Lower lobe of right lung (tissue), 2 donors: ENCODE results near the gene ME1. TPM values are rescaled to one million over a fixed set of nuclear protein-coding genes. Genes with fewer than 3 reads are reported as not detected.
A peak's percentile ranks its signal among the peaks of the same experiment; 100 is the strongest.
"Not testable (repeated sequence)": the region's sequence is repeated elsewhere in the genome, so short reads cannot be mapped to it uniquely, and the experiment has no call there.

Experiments
- ATAC-seq, 2 donors: fragments of 200-7000 bp; cut with Tn5 transposase; one replicate each; pipeline ENCODE4 v1.9.1; 2020 to 2022; ENCODE audit warnings: mild to moderate bottlenecking in 2 of 2, moderate library complexity in 2 of 2
- DNase-seq: peaks from one replicate; pipeline ENCODE4 v3.0.0-alpha.2; 2020
- H3K27ac ChIP-seq: fragments of 200-600 bp; one replicate; pipeline ENCODE4 v1.8.0; 2022
- H3K27me3 ChIP-seq: fragments of 200-600 bp; one replicate; pipeline ENCODE4 v1.8.0; 2022; ENCODE audit warnings: low read depth
- H3K36me3 ChIP-seq: fragments of 200-600 bp; one replicate; pipeline ENCODE4 v1.8.0; 2022; ENCODE audit warnings: mild to moderate bottlenecking
- H3K4me1 ChIP-seq: fragments of 200-600 bp; one replicate; pipeline ENCODE4 v1.8.0; 2022
- H3K4me3 ChIP-seq: fragments of 200-600 bp; one replicate; pipeline ENCODE4 v1.8.0; 2022; ENCODE audit warnings: mild to moderate bottlenecking
- H3K9me3 ChIP-seq: fragments of 200-600 bp; one replicate; pipeline ENCODE4 v1.8.0; 2022
- CTCF ChIP-seq: fragments of 200-600 bp; IDR thresholded peaks from one replicate; pipeline ENCODE4 v1.8.0; 2022; ENCODE audit warnings: antibody characterized with exemption, mild to moderate bottlenecking
- intact Hi-C: fragments of 100-400 bp; cut with DNase I; formaldehyde crosslinking; loops from one replicate; pipeline ENCODE4 v1.11.0; 2022
- total RNA-seq: library from RNA; stranded (reverse); fragmentation: NEBNext Ultra II Directional; extraction: Animal tissue kit (Norgen Biotek cat#: 25700); gene quantifications from one replicate; pipeline ENCODE4 v1.2.1, GENCODE V29; 2021
- donor health status: DM: no; HTN: yes; CAD: no; lungs with severe emphysema.

Gene ME1
- total RNA-seq, 1 donor from 2014 or later, result 12.9 TPM

- ATAC-seq, result no peak
- H3K36me3 ChIP-seq, result no peaks in the 10 kb centered on the region
- no peak overlapping the region for H3K27ac ChIP-seq
- H3K9me3 ChIP-seq, result no peaks in the 10 kb centered on the region
- H3K4me3 ChIP-seq, result no peak overlapping the region
- DNase-seq, result no peak
- H3K4me1 ChIP-seq, result no peaks in the 10 kb centered on the region
- no peaks in the 10 kb centered on the region for H3K27me3 ChIP-seq
- TF ChIP-seq CTCF, result no peak
- intact Hi-C loops, result no loop called here
Measured at GRCh38 chr6:83464381-83465140, 33.7 kb upstream of the ME1 start.

DNA sequence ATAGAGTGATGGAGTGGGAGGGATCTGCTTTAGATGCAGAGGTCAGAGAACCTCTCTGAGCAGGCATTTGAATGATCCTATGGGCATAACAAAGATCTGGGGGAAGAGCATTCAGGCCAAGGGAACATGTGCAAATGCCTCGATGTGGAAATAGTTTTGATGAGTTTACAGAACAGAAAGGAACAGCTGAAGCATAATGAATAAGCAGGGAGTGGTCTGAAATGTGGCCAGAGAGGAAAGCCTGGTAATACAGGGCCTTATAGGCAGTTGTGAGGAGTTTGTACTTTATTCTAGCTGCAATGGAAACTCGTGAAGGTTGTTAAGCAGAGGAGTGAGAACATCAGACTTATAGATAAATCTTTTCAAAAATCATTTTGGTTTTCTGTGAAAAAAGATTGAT is 33.0 kb upstream of the ME1 start:
- no peaks in the 10 kb centered on the region for H3K9me3 ChIP-seq
- no peak for TF ChIP-seq CTCF
- no peaks in the 10 kb centered on the region for H3K4me1 ChIP-seq
- ATAC-seq (peak; percentile 41 to 61), DNase-seq (no peak)
- no peak overlapping the region for H3K4me3 ChIP-seq
- intact Hi-C loops, result no loop called here
- no peaks in the 10 kb centered on the region for H3K27me3 ChIP-seq
- no peak overlapping the region for H3K27ac ChIP-seq
- no peaks in the 10 kb centered on the region for H3K36me3 ChIP-seq

GRCh38 chr6:83462524-83462923 is 31.7 kb upstream of the ME1 start:
- no peak for ATAC-seq
- Histone ChIP-seq H3K9me3 (no peaks in the 10 kb centered on the region), H3K36me3 (no peaks in the 10 kb centered on the region), H3K27ac (no peak overlapping the region), H3K27me3 (no peaks in the 10 kb centered on the region), H3K4me1 (no peaks in the 10 kb centered on the region), H3K4me3 (no peak overlapping the region)
- no peak for TF ChIP-seq CTCF
- no peak for DNase-seq
- intact Hi-C loops, result no loop called here

DNA sequence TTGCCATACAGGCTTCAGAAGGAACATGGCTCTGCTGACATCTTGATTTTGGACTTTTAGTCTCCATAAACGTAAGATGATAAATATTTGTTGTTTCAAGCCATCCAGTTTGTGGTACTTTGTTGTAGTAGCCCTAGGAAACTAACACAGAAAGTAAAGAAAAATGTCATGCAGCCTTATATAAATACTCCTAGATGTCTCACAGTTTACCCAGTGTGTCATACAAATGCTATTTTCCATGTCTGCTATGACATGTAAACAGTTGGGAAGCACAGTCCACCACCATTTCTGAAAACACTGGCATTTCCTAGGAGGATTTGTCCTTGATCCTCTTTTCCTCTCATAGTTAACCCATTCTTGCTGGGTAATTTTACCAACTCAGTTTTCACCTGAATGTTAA is 30.6 kb upstream of the ME1 start:
- Histone ChIP-seq H3K4me1 (no peaks in the 10 kb centered on the region), H3K9me3 (no peaks in the 10 kb centered on the region), H3K27ac (no peak overlapping the region), H3K27me3 (no peaks in the 10 kb centered on the region), H3K4me3 (no peak overlapping the region), H3K36me3 (no peaks in the 10 kb centered on the region)
- no peak for ATAC-seq
- DNase-seq, result no peak
- intact Hi-C loops, result no loop called here
- no peak for TF ChIP-seq CTCF

- no peaks in the 10 kb centered on the region for H3K9me3 ChIP-seq
- no peak for TF ChIP-seq CTCF
- H3K4me1 ChIP-seq, result no peaks in the 10 kb centered on the region
- DNase-seq (no peak), ATAC-seq (peak in 1 of 2 donors; percentile 46)
- H3K27ac ChIP-seq, result no peak overlapping the region
- no peaks in the 10 kb centered on the region for H3K36me3 ChIP-seq
- intact Hi-C loops, result no loop called here
- H3K27me3 ChIP-seq, result no peaks in the 10 kb centered on the region
- H3K4me3 ChIP-seq, result no peak overlapping the region
Measured at GRCh38 chr6:83459663-83460062, 28.8 kb upstream of the ME1 start.

- H3K4me3 ChIP-seq, intact Hi-C loops, H3K9me3 ChIP-seq, H3K4me1 ChIP-seq, H3K27ac ChIP-seq, H3K36me3 ChIP-seq, ATAC-seq, DNase-seq, H3K27me3 ChIP-seq: not testable (repeated sequence)
Measured at GRCh38 chr6:83450015-83450414, 19.2 kb upstream of the ME1 start.

DNA sequence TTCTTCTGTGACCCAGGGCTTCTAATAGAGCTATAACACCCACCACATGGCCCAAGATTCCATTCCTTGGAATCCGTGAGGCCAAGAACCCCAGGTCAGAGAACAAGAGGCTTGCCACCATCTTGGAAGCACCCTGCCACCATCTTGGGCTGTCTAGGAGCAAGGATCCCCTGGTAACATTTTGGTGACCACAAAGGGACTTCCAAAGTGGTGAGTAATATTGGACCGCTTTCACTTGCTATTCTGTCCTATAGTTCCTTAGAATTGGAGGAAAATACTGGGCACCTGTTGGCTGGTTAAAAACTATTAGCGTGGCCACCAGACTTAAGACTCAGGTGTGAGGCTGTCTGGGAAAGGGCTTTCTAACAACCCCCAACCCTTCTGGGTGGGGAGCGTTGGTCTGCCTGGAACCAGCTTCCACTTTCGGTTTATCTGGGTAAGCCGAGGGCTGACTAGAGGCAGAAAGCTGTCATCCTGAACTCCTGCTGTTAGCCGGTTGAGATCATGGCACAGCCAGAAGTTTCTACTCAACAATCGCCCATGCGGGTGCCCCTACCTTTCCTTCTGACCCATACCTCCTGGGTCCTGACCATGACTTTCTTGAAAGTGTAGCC is 13.3 kb upstream of the ME1 start:
- H3K27me3 ChIP-seq, DNase-seq, H3K36me3 ChIP-seq, H3K4me1 ChIP-seq, ATAC-seq, H3K27ac ChIP-seq, H3K4me3 ChIP-seq, H3K9me3 ChIP-seq, intact Hi-C loops: not testable (repeated sequence)
